HG03045 (cell line): ENCODE data around the gene RFFL.
"Not testable (repeated sequence)": the region's sequence is repeated elsewhere in the genome, so short reads cannot be mapped to it uniquely, and the experiment has no call there.

Source experiments
- ATAC-seq: cut with Tn5 transposase; IDR thresholded peaks from one replicate; pipeline ENCODE4 v1.9.1; 2021; ENCODE audit warnings: mild to moderate bottlenecking, moderate library complexity; ENCODE audit not compliant: unreplicated experiment

The RFFL gene

GRCh38 chr17:35006961-35007360 lies 56.5 kb downstream of the RFFL start:
- no peak for ATAC-seq

- ATAC-seq: no peak
Observed at GRCh38 chr17:35006345-35006744, 57.2 kb downstream of the RFFL start.

- no peak for ATAC-seq
Observed at GRCh38 chr17:35003778-35004177, 59.7 kb downstream of the RFFL start.

- ATAC-seq: no peak
Observed at GRCh38 chr17:35002876-35003551, 60.5 kb downstream of the RFFL start.

GRCh38 chr17:35001549-35001948 lies 62.0 kb downstream of the RFFL start:
- no peak for ATAC-seq

- not testable (repeated sequence) for ATAC-seq
Observed at GRCh38 chr17:35000965-35001364, 62.5 kb downstream of the RFFL start.

GRCh38 chr17:34999456-34999855 lies 64.1 kb downstream of the RFFL start:
- no peak for ATAC-seq

- ATAC-seq: no peak
Observed at GRCh38 chr17:34998205-34998604, 65.3 kb downstream of the RFFL start.

GRCh38 chr17:34997355-34997862 lies 66.1 kb downstream of the RFFL start:
- no peak for ATAC-seq

GRCh38 chr17:34996422-34997285 lies 66.9 kb downstream of the RFFL start:
- no peak for ATAC-seq

GRCh38 chr17:34993031-34993430 lies 70.5 kb downstream of the RFFL start:
- no peak for ATAC-seq

GRCh38 chr17:34991606-34992005 lies 71.9 kb downstream of the RFFL start:
- ATAC-seq: no peak

GRCh38 chr17:34990921-34991365 lies 72.6 kb downstream of the RFFL start:
- ATAC-seq: no peak

- ATAC-seq: no peak
Observed at GRCh38 chr17:34989473-34989872, 74.0 kb downstream of the RFFL start.

GRCh38 chr17:34988644-34989043 lies 74.9 kb downstream of the RFFL start:
- ATAC-seq: no peak

- ATAC-seq: no peak
Observed at GRCh38 chr17:34987232-34987631, 76.3 kb downstream of the RFFL start.

GRCh38 chr17:34981538-34982241 lies 81.8 kb downstream of the RFFL start:
- ATAC-seq: no peak

- ATAC-seq: peak; percentile 82
Observed at GRCh38 chr17:34980681-34981537, 82.6 kb downstream of the RFFL start.

- ATAC-seq: peak; percentile 88
Observed at GRCh38 chr17:34980353-34980680, 83.2 kb downstream of the RFFL start, which contains the start of gene LIG3. TSS of gene LIG3 (plus strand) at chr17:34980512. CDS start at chr17:34983006, 2,494 bp downstream.

- no peak for ATAC-seq
Observed at GRCh38 chr17:34979650-34980352, 83.7 kb downstream of the RFFL start.
